GM23338 (cell line): ENCODE data around the gene NUDT12. TPM values are rescaled to one million over a fixed set of nuclear protein-coding genes. Genes with fewer than 3 reads are reported as not detected.

ENCODE experiments used
- ATAC-seq: fragments of 200-7000 bp; cut with Tn5 transposase; 3 replicates; pipeline ENCODE4 v1.9.1; 2020
- DNase-seq: peaks from one replicate; pipeline ENCODE4 v3.0.0-alpha.2; 2015; ENCODE audit warnings: low spot score
- H2AFZ ChIP-seq: fragments of 200-600 bp; sonication (generic); 2 replicates; pipeline ENCODE4 v1.8.0; 2016; ENCODE audit warnings: antibody characterized with exemption, mild to moderate bottlenecking, moderate library complexity
- H3F3A ChIP-seq: fragments of 200-600 bp; sonication (generic); replicated peaks from 2 replicates; pipeline ENCODE4 v1.8.0; 2017; ENCODE audit warnings: antibody characterized with exemption, mixed run types, low read depth
- H3K27ac ChIP-seq: fragments of 200-600 bp; sonication (generic); 2 replicates; pipeline ENCODE4 v1.6.1; 2016; ENCODE audit warnings: low read depth
- H3K27me3 ChIP-seq: fragments of 200-600 bp; sonication (generic); 2 replicates; pipeline ENCODE4 v1.8.0; 2016; ENCODE audit warnings: mild to moderate bottlenecking, mixed run types, moderate library complexity; ENCODE audit not compliant: insufficient read depth
- H3K36me3 ChIP-seq: fragments of 200-600 bp; sonication (generic); 2 replicates; pipeline ENCODE4 v1.8.0; 2016; ENCODE audit warnings: mild to moderate bottlenecking; ENCODE audit not compliant: insufficient read depth
- H3K4me1 ChIP-seq: fragments of 200-600 bp; sonication (generic); 2 replicates; pipeline ENCODE4 v1.8.0; 2016; ENCODE audit warnings: mild to moderate bottlenecking, moderate library complexity; ENCODE audit not compliant: insufficient read depth
- H3K4me2 ChIP-seq: fragments of 200-600 bp; sonication (generic); 2 replicates; pipeline ENCODE4 v1.7.1; 2017; ENCODE audit warnings: mixed run types
- H3K4me3 ChIP-seq: fragments of 200-600 bp; sonication (generic); 2 replicates; pipeline ENCODE4 v1.6.1; 2016; ENCODE audit warnings: mixed run types
- H3K79me2 ChIP-seq: fragments of 200-600 bp; sonication (generic); replicated peaks from 2 replicates; pipeline ENCODE4 v1.8.0; 2017; ENCODE audit warnings: mild to moderate bottlenecking; ENCODE audit not compliant: insufficient read depth
- H3K9me2 ChIP-seq: fragments of 200-600 bp; sonication (generic); 2 replicates; pipeline ENCODE4 v1.8.0; 2017; ENCODE audit not compliant: insufficient read depth
- H4K20me1 ChIP-seq: fragments of 200-600 bp; sonication (generic); replicated peaks from 2 replicates; pipeline ENCODE4 v1.8.0; 2017; ENCODE audit warnings: mild to moderate bottlenecking; ENCODE audit not compliant: insufficient read depth
- H3K27ac Mint-ChIP-seq: 2 replicates; pipeline ENCODE4 v1.8.0; 2020; ENCODE audit warnings: inconsistent platforms, mild to moderate bottlenecking, moderate library complexity, mixed read lengths
- H3K27me3 Mint-ChIP-seq: 3 replicates; pipeline ENCODE4 v1.8.0; 2022; ENCODE audit warnings: low read depth, mild to moderate bottlenecking, moderate library complexity, mixed read lengths, inconsistent platforms; ENCODE audit not compliant: insufficient read depth, poor library complexity
- H3K36me3 Mint-ChIP-seq: 3 replicates; pipeline ENCODE4 v1.8.0; 2021; ENCODE audit warnings: low read depth, mild to moderate bottlenecking, inconsistent platforms, moderate library complexity, mixed read lengths
- H3K4me1 Mint-ChIP-seq: 3 replicates; pipeline ENCODE4 v1.8.0; 2020; ENCODE audit warnings: mild to moderate bottlenecking, inconsistent platforms, mixed read lengths
- H3K4me3 Mint-ChIP-seq: 3 replicates; pipeline ENCODE4 v1.8.0; 2021; ENCODE audit warnings: moderate library complexity, mild to moderate bottlenecking, inconsistent platforms, mixed read lengths
- H3K9me3 Mint-ChIP-seq: 3 replicates; pipeline ENCODE4 v1.8.0; 2020; ENCODE audit warnings: moderate library complexity, mild to moderate bottlenecking, inconsistent platforms, mixed read lengths
- CREB1 ChIP-seq: fragments of 250-450 bp; sonication (Bioruptor Pico); IDR thresholded peaks from 2 replicates; pipeline ENCODE4 v1.5.0; 2020; ENCODE audit warnings: low read depth, mild to moderate bottlenecking, moderate library complexity
- EZH2phosphoT487 ChIP-seq: fragments of 200-600 bp; sonication (generic); IDR thresholded peaks from one replicate; pipeline ENCODE4 v1.8.1; 2018; ENCODE audit warnings: antibody characterized with exemption; ENCODE audit not compliant: unreplicated experiment
- POLR2AphosphoS5 ChIP-seq: IDR thresholded peaks from 2 replicates; pipeline ENCODE4 v1.6.1; 2016; ENCODE audit warnings: antibody characterized with exemption, low read depth
- ZNF114 ChIP-seq: fragments of 250-450 bp; sonication (Bioruptor Pico); IDR thresholded peaks from 2 replicates; pipeline ENCODE4 v1.5.0; 2020; ENCODE audit warnings: mild to moderate bottlenecking, moderate library complexity
- ZNF331 ChIP-seq: fragments of 250-450 bp; sonication (Bioruptor Pico); IDR thresholded peaks from 2 replicates; pipeline ENCODE4 v1.5.0; 2020; ENCODE audit warnings: low read depth, mild to moderate bottlenecking, moderate library complexity
- polyA plus RNA-seq: library from polyadenylated mRNA; unstranded; fragments of >200 nt; fragmentation: Nextera tagmentation; extraction: Ambion mirVana; gene quantifications from 2 replicates; pipeline ENCODE4 v1.2.1, GENCODE V29; 2016
- total RNA-seq: library from RNA; depleted of rRNA; stranded (reverse); fragments of >200 nt; shearing (Covaris generic); gene quantifications from 2 replicates; pipeline ENCODE4 v1.2.3, GENCODE V29; 2014
- TF ChIP-seq, protein P1 (sequence below): fragments of 250-450 bp; sonication (Bioruptor Pico); IDR thresholded peaks from 2 replicates; pipeline ENCODE4 v1.5.0; 2020; ENCODE audit warnings: mild to moderate bottlenecking, moderate library complexity
- TF ChIP-seq, protein P2 (sequence below): IDR thresholded peaks from 2 replicates; pipeline ENCODE4 v1.6.1; 2016; ENCODE audit warnings: antibody characterized with exemption
- TF ChIP-seq, protein P3 (sequence below): IDR thresholded peaks from one replicate; pipeline ENCODE4 v1.6.1; 2018; ENCODE audit warnings: antibody characterized with exemption; ENCODE audit not compliant: unreplicated experiment
- TF ChIP-seq, protein P4 (sequence below), 2 experiments: fragments of 200-600 bp in 1 of 2; sonication (generic) in 1 of 2; conservative IDR thresholded peaks; 2 replicates each; pipeline versions ENCODE4 v1.5.1 to v1.6.1; 2016 to 2017; ENCODE audit warnings: antibody characterized with exemption in 2 of 2, low read depth in 2 of 2, mild to moderate bottlenecking in 2 of 2, moderate library complexity in 1 of 2

NUDT12 gene
- total and polyA plus RNA-seq, 2 experiments from 2014 or later: 11.5 to 12.8 TPM

DNA sequence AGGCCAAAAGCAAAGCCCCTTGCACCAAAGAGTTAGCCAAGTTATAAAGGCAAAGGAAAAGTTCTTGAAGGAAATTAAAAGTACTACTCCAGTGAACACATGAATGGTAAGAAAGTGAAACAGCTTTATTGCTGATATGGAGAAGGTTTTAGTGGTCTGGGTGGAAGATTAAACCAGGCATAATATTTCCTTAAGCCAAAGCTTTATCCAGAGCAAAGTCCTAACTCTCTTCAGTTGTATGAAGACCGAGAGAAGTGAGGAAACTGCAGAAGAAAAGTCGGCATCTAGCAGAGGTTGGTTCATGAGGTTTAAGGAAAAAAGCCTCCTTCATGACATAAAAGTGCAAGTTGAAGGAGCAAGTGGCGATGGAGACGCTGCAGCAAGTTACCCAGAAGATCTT is 3.1 kb upstream of the NUDT12 start (continued):
- TF ChIP-seq, protein P1, sequence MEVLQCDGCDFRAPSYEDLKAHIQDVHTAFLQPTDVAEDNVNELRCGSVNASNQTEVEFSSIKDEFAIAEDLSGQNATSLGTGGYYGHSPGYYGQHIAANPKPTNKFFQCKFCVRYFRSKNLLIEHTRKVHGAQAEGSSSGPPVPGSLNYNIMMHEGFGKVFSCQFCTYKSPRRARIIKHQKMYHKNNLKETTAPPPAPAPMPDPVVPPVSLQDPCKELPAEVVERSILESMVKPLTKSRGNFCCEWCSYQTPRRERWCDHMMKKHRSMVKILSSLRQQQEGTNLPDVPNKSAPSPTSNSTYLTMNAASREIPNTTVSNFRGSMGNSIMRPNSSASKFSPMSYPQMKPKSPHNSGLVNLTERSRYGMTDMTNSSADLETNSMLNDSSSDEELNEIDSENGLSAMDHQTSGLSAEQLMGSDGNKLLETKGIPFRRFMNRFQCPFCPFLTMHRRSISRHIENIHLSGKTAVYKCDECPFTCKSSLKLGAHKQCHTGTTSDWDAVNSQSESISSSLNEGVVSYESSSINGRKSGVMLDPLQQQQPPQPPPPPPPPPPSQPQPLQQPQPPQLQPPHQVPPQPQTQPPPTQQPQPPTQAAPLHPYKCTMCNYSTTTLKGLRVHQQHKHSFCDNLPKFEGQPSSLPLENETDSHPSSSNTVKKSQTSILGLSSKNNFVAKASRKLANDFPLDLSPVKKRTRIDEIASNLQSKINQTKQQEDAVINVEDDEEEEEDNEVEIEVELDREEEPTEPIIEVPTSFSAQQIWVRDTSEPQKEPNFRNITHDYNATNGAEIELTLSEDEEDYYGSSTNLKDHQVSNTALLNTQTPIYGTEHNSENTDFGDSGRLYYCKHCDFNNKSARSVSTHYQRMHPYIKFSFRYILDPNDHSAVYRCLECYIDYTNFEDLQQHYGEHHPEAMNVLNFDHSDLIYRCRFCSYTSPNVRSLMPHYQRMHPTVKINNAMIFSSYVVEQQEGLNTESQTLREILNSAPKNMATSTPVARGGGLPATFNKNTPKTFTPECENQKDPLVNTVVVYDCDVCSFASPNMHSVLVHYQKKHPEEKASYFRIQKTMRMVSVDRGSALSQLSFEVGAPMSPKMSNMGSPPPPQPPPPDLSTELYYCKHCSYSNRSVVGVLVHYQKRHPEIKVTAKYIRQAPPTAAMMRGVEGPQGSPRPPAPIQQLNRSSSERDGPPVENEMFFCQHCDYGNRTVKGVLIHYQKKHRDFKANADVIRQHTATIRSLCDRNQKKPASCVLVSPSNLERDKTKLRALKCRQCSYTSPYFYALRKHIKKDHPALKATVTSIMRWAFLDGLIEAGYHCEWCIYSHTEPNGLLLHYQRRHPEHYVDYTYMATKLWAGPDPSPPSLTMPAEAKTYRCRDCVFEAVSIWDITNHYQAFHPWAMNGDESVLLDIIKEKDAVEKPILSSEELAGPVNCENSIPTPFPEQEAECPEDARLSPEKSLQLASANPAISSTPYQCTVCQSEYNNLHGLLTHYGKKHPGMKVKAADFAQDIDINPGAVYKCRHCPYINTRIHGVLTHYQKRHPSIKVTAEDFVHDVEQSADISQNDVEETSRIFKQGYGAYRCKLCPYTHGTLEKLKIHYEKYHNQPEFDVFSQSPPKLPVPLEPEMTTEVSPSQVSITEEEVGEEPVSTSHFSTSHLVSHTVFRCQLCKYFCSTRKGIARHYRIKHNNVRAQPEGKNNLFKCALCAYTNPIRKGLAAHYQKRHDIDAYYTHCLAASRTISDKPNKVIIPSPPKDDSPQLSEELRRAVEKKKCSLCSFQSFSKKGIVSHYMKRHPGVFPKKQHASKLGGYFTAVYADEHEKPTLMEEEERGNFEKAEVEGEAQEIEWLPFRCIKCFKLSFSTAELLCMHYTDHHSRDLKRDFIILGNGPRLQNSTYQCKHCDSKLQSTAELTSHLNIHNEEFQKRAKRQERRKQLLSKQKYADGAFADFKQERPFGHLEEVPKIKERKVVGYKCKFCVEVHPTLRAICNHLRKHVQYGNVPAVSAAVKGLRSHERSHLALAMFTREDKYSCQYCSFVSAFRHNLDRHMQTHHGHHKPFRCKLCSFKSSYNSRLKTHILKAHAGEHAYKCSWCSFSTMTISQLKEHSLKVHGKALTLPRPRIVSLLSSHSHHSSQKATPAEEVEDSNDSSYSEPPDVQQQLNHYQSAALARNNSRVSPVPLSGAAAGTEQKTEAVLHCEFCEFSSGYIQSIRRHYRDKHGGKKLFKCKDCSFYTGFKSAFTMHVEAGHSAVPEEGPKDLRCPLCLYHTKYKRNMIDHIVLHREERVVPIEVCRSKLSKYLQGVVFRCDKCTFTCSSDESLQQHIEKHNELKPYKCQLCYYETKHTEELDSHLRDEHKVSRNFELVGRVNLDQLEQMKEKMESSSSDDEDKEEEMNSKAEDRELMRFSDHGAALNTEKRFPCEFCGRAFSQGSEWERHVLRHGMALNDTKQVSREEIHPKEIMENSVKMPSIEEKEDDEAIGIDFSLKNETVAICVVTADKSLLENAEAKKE (CRISPR knock-in tag): no peak
- TF ChIP-seq ZNF114 (CRISPR knock-in tag) (no peak), ZNF331 (CRISPR knock-in tag) (no peak), EZH2phosphoT487 (no peak)
- TF ChIP-seq, protein P2, sequence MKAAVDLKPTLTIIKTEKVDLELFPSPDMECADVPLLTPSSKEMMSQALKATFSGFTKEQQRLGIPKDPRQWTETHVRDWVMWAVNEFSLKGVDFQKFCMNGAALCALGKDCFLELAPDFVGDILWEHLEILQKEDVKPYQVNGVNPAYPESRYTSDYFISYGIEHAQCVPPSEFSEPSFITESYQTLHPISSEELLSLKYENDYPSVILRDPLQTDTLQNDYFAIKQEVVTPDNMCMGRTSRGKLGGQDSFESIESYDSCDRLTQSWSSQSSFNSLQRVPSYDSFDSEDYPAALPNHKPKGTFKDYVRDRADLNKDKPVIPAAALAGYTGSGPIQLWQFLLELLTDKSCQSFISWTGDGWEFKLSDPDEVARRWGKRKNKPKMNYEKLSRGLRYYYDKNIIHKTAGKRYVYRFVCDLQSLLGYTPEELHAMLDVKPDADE: no peak

DNA sequence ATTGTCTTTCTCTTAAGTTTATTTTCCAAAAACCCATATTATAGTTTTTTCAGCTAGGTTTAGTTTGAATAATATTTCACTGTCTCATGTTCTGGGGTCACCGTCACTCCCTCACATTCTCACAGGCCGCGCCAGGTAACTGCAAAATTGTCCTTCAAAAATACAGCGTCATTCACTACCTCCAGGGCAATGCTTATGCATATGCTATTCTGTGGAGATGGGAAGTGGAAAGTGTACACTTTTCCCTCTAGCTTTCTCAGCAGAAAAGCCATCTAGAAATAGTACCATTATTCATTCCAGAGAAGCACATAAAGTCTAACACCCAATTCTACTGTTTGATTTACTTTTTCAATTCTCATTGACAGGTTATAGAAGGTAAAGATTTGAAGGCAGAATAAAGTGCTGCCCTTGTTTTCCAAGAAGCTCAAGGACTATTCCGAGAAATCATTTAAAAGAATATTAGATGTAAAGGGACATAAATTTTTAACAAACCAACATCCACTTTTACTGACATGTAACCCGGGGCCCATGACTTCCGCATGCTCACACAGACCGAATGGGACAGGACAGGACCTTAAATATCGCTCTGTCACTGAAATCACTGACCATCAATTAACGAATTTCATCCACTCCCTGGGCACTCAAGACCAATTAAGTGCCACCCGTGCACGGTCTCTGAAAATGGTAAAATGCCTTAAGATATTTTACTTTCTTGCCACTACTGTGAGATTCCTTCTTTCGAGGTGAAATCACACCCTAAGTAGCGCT is 720 bp downstream of the NUDT12 start:
- Histone ChIP-seq H3K27me3 (no peaks in the 10 kb centered on the region), H2AFZ (peak overlapping the region; percentile 98), H4K20me1 (no peaks in the 10 kb centered on the region), H3K4me2 (peak overlapping the region; percentile 90), H3F3A (no peaks in the 10 kb centered on the region), H3K4me3 (peak overlapping the region; percentile 92), H3K4me1 (peaks cover 8% of the 10 kb centered on the region), H3K27ac (peak overlapping the region; percentile 98), H3K9me2 (no peaks in the 10 kb centered on the region), H3K36me3 (no peaks in the 10 kb centered on the region), H3K79me2 (peaks cover 5% of the 10 kb centered on the region)
- peak overlapping the region; percentile 89 for H3K4me3 Mint-ChIP-seq
- DNase-seq (peak; percentile 16), ATAC-seq (peak; percentile 28)
- no peaks in the 10 kb centered on the region for H3K36me3 Mint-ChIP-seq
- H3K27me3 Mint-ChIP-seq: no peaks in the 10 kb centered on the region
- peaks cover 23% of the 10 kb centered on the region for H3K4me1 Mint-ChIP-seq
- peak overlapping the region; percentile 97 for H3K27ac Mint-ChIP-seq
- no peaks in the 10 kb centered on the region; the same call in 2 of the 3 replicates for H3K9me3 Mint-ChIP-seq
- TF ChIP-seq ZNF331 (CRISPR knock-in tag) (no peak), CREB1 (no peak), POLR2AphosphoS5 (no peak), ZNF114 (CRISPR knock-in tag) (no peak)
- TF ChIP-seq, protein P2: no peak
- TF ChIP-seq, protein P3, sequence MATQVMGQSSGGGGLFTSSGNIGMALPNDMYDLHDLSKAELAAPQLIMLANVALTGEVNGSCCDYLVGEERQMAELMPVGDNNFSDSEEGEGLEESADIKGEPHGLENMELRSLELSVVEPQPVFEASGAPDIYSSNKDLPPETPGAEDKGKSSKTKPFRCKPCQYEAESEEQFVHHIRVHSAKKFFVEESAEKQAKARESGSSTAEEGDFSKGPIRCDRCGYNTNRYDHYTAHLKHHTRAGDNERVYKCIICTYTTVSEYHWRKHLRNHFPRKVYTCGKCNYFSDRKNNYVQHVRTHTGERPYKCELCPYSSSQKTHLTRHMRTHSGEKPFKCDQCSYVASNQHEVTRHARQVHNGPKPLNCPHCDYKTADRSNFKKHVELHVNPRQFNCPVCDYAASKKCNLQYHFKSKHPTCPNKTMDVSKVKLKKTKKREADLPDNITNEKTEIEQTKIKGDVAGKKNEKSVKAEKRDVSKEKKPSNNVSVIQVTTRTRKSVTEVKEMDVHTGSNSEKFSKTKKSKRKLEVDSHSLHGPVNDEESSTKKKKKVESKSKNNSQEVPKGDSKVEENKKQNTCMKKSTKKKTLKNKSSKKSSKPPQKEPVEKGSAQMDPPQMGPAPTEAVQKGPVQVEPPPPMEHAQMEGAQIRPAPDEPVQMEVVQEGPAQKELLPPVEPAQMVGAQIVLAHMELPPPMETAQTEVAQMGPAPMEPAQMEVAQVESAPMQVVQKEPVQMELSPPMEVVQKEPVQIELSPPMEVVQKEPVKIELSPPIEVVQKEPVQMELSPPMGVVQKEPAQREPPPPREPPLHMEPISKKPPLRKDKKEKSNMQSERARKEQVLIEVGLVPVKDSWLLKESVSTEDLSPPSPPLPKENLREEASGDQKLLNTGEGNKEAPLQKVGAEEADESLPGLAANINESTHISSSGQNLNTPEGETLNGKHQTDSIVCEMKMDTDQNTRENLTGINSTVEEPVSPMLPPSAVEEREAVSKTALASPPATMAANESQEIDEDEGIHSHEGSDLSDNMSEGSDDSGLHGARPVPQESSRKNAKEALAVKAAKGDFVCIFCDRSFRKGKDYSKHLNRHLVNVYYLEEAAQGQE: no peak
- TF ChIP-seq, protein P4, sequence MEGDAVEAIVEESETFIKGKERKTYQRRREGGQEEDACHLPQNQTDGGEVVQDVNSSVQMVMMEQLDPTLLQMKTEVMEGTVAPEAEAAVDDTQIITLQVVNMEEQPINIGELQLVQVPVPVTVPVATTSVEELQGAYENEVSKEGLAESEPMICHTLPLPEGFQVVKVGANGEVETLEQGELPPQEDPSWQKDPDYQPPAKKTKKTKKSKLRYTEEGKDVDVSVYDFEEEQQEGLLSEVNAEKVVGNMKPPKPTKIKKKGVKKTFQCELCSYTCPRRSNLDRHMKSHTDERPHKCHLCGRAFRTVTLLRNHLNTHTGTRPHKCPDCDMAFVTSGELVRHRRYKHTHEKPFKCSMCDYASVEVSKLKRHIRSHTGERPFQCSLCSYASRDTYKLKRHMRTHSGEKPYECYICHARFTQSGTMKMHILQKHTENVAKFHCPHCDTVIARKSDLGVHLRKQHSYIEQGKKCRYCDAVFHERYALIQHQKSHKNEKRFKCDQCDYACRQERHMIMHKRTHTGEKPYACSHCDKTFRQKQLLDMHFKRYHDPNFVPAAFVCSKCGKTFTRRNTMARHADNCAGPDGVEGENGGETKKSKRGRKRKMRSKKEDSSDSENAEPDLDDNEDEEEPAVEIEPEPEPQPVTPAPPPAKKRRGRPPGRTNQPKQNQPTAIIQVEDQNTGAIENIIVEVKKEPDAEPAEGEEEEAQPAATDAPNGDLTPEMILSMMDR (conservative IDR thresholded peaks at IDR 0.05; ENCODE audit: low read depth in 2 of 2): no peak
